ENCODE data around the gene ALAD.

The ALAD gene

DNA sequence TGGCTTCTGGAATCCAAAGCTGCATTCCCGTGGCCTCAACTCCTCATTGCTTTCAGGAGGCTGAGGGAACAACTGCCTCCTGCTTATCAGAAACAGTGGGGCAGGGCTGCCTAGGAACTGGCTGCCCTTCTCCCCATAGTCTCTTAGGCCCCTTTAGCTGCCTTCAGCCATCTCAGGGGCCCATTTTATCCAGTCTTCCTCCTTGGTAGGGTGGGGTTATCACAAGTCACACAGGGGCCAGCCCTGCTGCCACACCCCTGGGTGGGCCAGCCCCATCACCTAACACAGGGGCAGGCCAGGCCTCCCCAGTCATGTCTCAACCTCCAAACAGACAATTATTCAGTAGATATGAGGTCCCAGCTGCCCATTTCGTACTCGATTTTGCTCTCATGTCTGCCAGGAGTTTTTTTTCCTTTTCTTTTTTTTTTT is 3.9 kb downstream of the ALAD start:
- WGBS (ENCODE audit: extremely low coverage, insufficient coverage, low lambda C conversion rate) = no CpG with 5 or more reads among the region's 3 CpGs
- no peak overlapping the region for H3K27ac ChIP-seq (ENCODE audit: low read depth, low read length)
- DNase-seq = no peak

GRCh38 chr9:113395000-113395861 is 5.9 kb downstream of the ALAD start:
- no peak overlapping the region for H2BK15ac ChIP-seq (replicated peaks; ENCODE audit: low read depth)
- H3K4me3 ChIP-seq (ENCODE audit: low read length) = no peak overlapping the region
- H3K79me1 ChIP-seq (ENCODE audit: low read length) = no peaks in the 10 kb centered on the region
- no peak overlapping the region for H3K27ac ChIP-seq (ENCODE audit: low read depth, low read length)
- no peak overlapping the region for H3K18ac ChIP-seq (ENCODE audit: low read length)
- no peak overlapping the region for H3K4ac ChIP-seq (ENCODE audit: low read depth, low read length)
- no peak overlapping the region for H4K8ac ChIP-seq (ENCODE audit: low read depth, low read length)
- no peak overlapping the region for H3K4me2 ChIP-seq (ENCODE audit: low read length)
- no peak overlapping the region for H2AK5ac ChIP-seq (ENCODE audit: low read length)
- H3K4me1 ChIP-seq (ENCODE audit: control insufficient read depth, low read depth, low read length) = no peaks in the 10 kb centered on the region
- no peak overlapping the region for H2BK5ac ChIP-seq (ENCODE audit: low read length)
- H3K36me3 ChIP-seq (ENCODE audit: control insufficient read depth, insufficient read depth, low read length) = no peaks in the 10 kb centered on the region
- no CpG with 5 or more reads among the region's 9 CpGs for WGBS (ENCODE audit: extremely low coverage, insufficient coverage, low lambda C conversion rate)
- no peak overlapping the region for H3K23ac ChIP-seq (ENCODE audit: low read length)
- H3K27me3 ChIP-seq (ENCODE audit: insufficient read depth, low read length, poor library complexity) = no peaks in the 10 kb centered on the region
- DNase-seq = no peak
- H3K79me2 ChIP-seq (ENCODE audit: control insufficient read depth, insufficient read depth, low read length) = no peaks in the 10 kb centered on the region
- H3K56ac ChIP-seq (ENCODE audit: low read length) = no peak overlapping the region
- H2BK120ac ChIP-seq (ENCODE audit: low read depth, low read length) = no peak overlapping the region
- no peak overlapping the region for H3K9ac ChIP-seq (ENCODE audit: low read length)
- no peak overlapping the region for H4K5ac ChIP-seq (ENCODE audit: low read length)

More for the DNA sequence above, 3.9 kb downstream of the ALAD start:
- Histone ChIP-seq H3K36me3 (ENCODE audit: control insufficient read depth, insufficient read depth, low read length) (no peaks in the 10 kb centered on the region), H2BK15ac (replicated peaks; ENCODE audit: low read depth) (no peak overlapping the region), H3K4ac (ENCODE audit: low read depth, low read length) (no peak overlapping the region), H3K9ac (ENCODE audit: low read length) (no peak overlapping the region), H2AK5ac (ENCODE audit: low read length) (no peak overlapping the region), H3K79me2 (ENCODE audit: control insufficient read depth, insufficient read depth, low read length) (no peaks in the 10 kb centered on the region), H3K18ac (ENCODE audit: low read length) (no peak overlapping the region), H3K4me2 (ENCODE audit: low read length) (no peak overlapping the region), H2BK5ac (ENCODE audit: low read length) (no peak overlapping the region), H4K8ac (ENCODE audit: low read depth, low read length) (no peak overlapping the region), H2BK120ac (ENCODE audit: low read depth, low read length) (no peak overlapping the region), H3K79me1 (ENCODE audit: low read length) (no peaks in the 10 kb centered on the region), H3K56ac (ENCODE audit: low read length) (no peak overlapping the region), H3K4me1 (ENCODE audit: control insufficient read depth, low read depth, low read length) (no peaks in the 10 kb centered on the region), H3K23ac (ENCODE audit: low read length) (no peak overlapping the region), H4K5ac (ENCODE audit: low read length) (no peak overlapping the region), H3K4me3 (ENCODE audit: low read length) (no peak overlapping the region), H3K27me3 (ENCODE audit: insufficient read depth, low read length, poor library complexity) (no peaks in the 10 kb centered on the region)

DNA sequence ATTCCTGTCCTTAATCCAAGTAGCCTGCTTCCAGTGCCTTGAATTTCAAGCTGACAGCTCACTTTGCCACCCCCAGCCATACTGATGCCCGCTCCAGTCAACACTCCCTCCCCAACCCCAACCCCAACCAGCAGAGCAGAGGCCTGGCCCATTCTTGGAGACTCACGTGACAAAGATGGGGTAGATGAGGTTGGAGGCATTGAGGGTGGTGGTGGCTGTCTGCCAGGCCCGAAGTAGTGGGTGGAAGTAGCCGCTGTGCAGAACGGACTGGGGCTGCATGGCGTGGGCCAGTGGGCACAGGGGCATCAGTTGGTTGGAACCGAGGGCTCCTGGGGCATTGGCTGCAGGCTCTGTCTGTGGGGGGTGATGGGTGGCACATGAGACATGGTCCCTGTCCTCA is 7.8 kb downstream of the ALAD start:
- Histone ChIP-seq H3K79me1 (ENCODE audit: low read length) (no peaks in the 10 kb centered on the region), H3K23ac (ENCODE audit: low read length) (no peak overlapping the region), H4K5ac (ENCODE audit: low read length) (no peak overlapping the region), H2AK5ac (ENCODE audit: low read length) (no peak overlapping the region), H3K4me1 (ENCODE audit: control insufficient read depth, low read depth, low read length) (no peaks in the 10 kb centered on the region), H3K27me3 (ENCODE audit: insufficient read depth, low read length, poor library complexity) (no peaks in the 10 kb centered on the region), H3K27ac (ENCODE audit: low read depth, low read length) (no peak overlapping the region), H2BK5ac (ENCODE audit: low read length) (no peak overlapping the region), H3K4me3 (ENCODE audit: low read length) (no peak overlapping the region), H3K9ac (ENCODE audit: low read length) (no peak overlapping the region), H4K8ac (ENCODE audit: low read depth, low read length) (no peak overlapping the region), H3K18ac (ENCODE audit: low read length) (no peak overlapping the region), H3K79me2 (ENCODE audit: control insufficient read depth, insufficient read depth, low read length) (no peaks in the 10 kb centered on the region), H3K4me2 (ENCODE audit: low read length) (no peak overlapping the region), H3K4ac (ENCODE audit: low read depth, low read length) (no peak overlapping the region), H2BK15ac (replicated peaks; ENCODE audit: low read depth) (no peak overlapping the region), H2BK120ac (ENCODE audit: low read depth, low read length) (no peak overlapping the region), H3K36me3 (ENCODE audit: control insufficient read depth, insufficient read depth, low read length) (peaks cover 2% of the 10 kb centered on the region), H3K56ac (ENCODE audit: low read length) (no peak overlapping the region)
- DNase-seq = no peak
- WGBS (ENCODE audit: extremely low coverage, insufficient coverage, low lambda C conversion rate) = no CpG with 5 or more reads among the region's 7 CpGs

- Histone ChIP-seq H3K4me3 (ENCODE audit: low read length) (no peak overlapping the region), H4K5ac (ENCODE audit: low read length) (no peak overlapping the region), H3K79me1 (ENCODE audit: low read length) (no peaks in the 10 kb centered on the region), H3K36me3 (ENCODE audit: control insufficient read depth, insufficient read depth, low read length) (peaks cover 4% of the 10 kb centered on the region), H3K9ac (ENCODE audit: low read length) (no peak overlapping the region), H3K56ac (ENCODE audit: low read length) (no peak overlapping the region), H2BK120ac (ENCODE audit: low read depth, low read length) (no peak overlapping the region), H3K18ac (ENCODE audit: low read length) (no peak overlapping the region), H3K4me1 (ENCODE audit: control insufficient read depth, low read depth, low read length) (no peaks in the 10 kb centered on the region), H4K8ac (ENCODE audit: low read depth, low read length) (no peak overlapping the region), H3K79me2 (ENCODE audit: control insufficient read depth, insufficient read depth, low read length) (no peaks in the 10 kb centered on the region), H2BK5ac (ENCODE audit: low read length) (no peak overlapping the region), H3K4me2 (ENCODE audit: low read length) (no peak overlapping the region), H3K27ac (ENCODE audit: low read depth, low read length) (no peak overlapping the region), H3K27me3 (ENCODE audit: insufficient read depth, low read length, poor library complexity) (no peaks in the 10 kb centered on the region), H3K4ac (ENCODE audit: low read depth, low read length) (no peak overlapping the region), H2AK5ac (ENCODE audit: low read length) (no peak overlapping the region), H2BK15ac (replicated peaks; ENCODE audit: low read depth) (no peak overlapping the region), H3K23ac (ENCODE audit: low read length) (no peak overlapping the region)
- no peak for DNase-seq
- WGBS (ENCODE audit: extremely low coverage, insufficient coverage, low lambda C conversion rate) = no CpG with 5 or more reads among the region's 7 CpGs
Observed at GRCh38 chr9:113391917-113392316, 9.2 kb downstream of the ALAD start.

DNA sequence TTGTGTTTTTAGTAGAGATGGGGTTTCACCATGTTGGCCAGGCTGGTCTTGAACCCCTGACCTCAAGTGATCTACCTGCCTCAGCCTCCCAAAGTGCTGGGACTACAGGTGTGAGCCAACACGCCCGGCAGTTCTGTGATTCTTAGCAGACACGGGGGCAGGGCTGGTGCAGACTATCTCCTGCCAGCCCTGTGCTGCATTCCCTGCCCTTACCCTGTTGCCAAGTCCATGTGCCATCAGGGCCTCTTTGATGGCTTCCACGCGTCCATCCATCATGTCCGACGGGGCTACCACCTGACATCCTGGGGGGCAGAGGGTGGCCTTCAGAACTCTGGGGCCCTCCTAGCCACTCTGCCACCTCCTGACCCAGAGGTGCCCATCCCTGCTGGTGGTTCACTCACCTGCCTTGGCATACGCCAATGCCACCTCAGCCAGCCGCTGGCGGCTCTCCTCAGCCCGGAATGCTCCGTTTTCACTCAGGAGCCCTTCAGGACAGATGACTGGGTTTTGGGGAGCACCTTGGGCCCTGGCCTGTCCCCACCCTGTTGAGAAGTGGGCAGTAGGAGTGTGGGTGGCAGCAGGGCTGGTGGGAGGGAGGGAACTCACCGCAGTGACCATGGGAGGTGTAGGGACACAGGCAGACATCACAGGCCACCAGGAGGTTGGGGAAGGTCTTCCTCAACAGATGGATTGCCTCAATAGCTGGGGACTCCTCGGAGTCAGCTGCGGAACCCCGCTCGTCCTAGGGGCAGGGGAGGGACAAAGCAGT is 10.7 kb downstream of the ALAD start:
- H3K36me3 ChIP-seq (ENCODE audit: control insufficient read depth, insufficient read depth, low read length) = peaks cover 4% of the 10 kb centered on the region
- H3K4me1 ChIP-seq (ENCODE audit: control insufficient read depth, low read depth, low read length) = no peaks in the 10 kb centered on the region
- no peak for DNase-seq
- H2BK5ac ChIP-seq (ENCODE audit: low read length) = no peak overlapping the region
- no peaks in the 10 kb centered on the region for H3K27me3 ChIP-seq (ENCODE audit: insufficient read depth, low read length, poor library complexity)
- no peak overlapping the region for H4K5ac ChIP-seq (ENCODE audit: low read length)
- H3K9ac ChIP-seq (ENCODE audit: low read length) = no peak overlapping the region
- no peak overlapping the region for H2BK15ac ChIP-seq (replicated peaks; ENCODE audit: low read depth)
- H3K4ac ChIP-seq (ENCODE audit: low read depth, low read length) = no peak overlapping the region
- no peaks in the 10 kb centered on the region for H3K79me1 ChIP-seq (ENCODE audit: low read length)
- H3K27ac ChIP-seq (ENCODE audit: low read depth, low read length) = no peak overlapping the region
- WGBS (ENCODE audit: extremely low coverage, insufficient coverage, low lambda C conversion rate) = no CpG with 5 or more reads among the region's 17 CpGs
- no peak overlapping the region for H3K4me3 ChIP-seq (ENCODE audit: low read length)
- H2BK120ac ChIP-seq (ENCODE audit: low read depth, low read length) = no peak overlapping the region
- H3K79me2 ChIP-seq (ENCODE audit: control insufficient read depth, insufficient read depth, low read length) = no peaks in the 10 kb centered on the region
- no peak overlapping the region for H3K56ac ChIP-seq (ENCODE audit: low read length)
- H3K4me2 ChIP-seq (ENCODE audit: low read length) = no peak overlapping the region
- no peak overlapping the region for H2AK5ac ChIP-seq (ENCODE audit: low read length)
- no peak overlapping the region for H3K23ac ChIP-seq (ENCODE audit: low read length)
- H4K8ac ChIP-seq (ENCODE audit: low read depth, low read length) = no peak overlapping the region
- H3K18ac ChIP-seq (ENCODE audit: low read length) = no peak overlapping the region

Data from mesendoderm (in vitro differentiated cells).